NCI-H128 (cell line): Measurements from ENCODE around the gene DVL1.

Experiments
- DNase-seq: peaks from one replicate; lab custom pipeline; 2025; ENCODE audit not compliant: unreplicated experiment; lab: John Stamatoyannopoulos, UW

DVL1 gene

DNA sequence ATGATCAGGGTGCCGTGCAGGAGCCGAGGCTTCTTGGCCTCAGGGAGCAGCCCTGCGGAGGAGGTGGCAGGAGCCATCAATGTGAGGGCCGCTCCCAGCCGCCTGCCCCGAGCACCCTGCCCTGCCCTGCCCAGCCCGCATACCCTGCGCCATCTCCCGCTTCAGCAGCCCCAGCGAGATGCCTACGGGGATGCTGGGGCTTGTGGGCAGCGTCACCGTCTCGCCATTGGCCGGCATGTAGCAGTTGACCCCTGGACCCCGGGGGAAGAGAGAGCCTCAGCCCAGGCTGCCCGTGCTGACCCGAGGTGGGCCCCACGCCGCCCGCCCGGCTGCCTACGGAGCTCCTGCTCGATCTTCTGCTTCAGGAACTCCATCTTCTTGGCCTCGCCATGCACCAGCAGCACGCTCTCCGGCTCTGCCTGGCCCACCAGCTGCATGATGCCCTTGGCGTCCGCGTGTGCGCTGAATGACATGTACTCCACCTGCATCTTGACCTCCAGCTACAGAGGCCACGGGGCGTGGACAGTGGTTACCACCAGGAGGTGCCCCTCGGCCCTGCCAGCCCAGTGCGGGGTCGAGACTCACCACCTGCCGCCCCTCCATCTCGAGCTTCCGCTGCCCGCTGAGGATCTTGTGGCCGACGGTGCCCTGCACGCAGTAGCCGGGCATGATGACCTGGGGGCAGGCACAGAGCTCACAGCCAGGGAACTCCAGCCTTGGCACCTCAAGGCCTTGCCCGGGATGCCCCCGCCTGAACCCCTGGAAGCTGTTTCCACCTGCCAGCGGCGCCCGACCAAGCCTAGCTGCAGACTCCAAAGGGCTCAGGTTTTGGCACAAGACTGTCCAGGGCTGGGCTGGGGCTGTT is 36.5 kb downstream of the DVL1 start:
- DNase-seq, result no peak

GRCh38 chr1:1311107-1312104 is 37.8 kb downstream of the DVL1 start:
- DNase-seq, result no peak

DNA sequence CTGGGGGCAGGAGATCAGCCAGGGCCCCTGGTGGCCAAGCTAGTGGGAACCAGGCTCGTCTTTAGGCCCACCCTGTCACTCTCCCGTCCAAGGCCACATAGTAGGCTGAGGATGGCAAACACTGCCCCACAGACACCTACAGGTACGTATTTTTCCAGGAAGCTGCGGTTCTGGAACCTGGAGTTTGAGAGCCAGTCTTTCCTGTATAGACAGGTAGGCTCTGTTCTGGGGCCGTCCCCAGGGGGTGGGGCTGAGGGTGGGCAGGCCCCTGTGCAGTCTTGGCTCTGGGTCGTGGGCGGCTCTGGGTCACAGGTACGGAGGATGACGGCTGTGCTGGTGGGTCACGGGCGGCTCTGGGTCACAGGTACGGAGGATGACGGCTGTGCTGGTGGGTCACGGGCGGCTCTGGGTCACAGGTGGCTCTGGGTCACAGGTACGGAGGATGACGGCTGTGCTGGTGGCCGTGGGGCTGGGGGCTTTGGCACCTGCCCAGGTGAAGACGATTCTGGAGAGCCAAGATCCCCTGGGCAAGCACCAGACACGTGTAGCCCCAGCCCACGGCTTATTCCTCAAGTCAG is 38.7 kb downstream of the DVL1 start:
- no peak for DNase-seq

DNA sequence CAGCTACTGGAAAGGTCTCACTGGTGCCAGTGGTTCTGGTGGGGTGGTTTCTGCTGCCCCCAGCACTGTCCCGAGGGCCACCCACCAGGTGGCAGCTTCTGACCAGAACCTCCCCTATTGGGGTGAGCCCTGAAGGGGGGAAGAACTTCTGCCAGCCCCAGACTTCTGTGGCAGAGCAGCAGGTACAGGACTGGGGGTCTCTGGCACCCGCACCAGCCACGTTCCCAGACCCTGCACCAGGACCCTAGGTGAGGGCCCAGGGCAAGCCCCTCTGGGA is 39.2 kb downstream of the DVL1 start:
- DNase-seq, result no peak

DNA sequence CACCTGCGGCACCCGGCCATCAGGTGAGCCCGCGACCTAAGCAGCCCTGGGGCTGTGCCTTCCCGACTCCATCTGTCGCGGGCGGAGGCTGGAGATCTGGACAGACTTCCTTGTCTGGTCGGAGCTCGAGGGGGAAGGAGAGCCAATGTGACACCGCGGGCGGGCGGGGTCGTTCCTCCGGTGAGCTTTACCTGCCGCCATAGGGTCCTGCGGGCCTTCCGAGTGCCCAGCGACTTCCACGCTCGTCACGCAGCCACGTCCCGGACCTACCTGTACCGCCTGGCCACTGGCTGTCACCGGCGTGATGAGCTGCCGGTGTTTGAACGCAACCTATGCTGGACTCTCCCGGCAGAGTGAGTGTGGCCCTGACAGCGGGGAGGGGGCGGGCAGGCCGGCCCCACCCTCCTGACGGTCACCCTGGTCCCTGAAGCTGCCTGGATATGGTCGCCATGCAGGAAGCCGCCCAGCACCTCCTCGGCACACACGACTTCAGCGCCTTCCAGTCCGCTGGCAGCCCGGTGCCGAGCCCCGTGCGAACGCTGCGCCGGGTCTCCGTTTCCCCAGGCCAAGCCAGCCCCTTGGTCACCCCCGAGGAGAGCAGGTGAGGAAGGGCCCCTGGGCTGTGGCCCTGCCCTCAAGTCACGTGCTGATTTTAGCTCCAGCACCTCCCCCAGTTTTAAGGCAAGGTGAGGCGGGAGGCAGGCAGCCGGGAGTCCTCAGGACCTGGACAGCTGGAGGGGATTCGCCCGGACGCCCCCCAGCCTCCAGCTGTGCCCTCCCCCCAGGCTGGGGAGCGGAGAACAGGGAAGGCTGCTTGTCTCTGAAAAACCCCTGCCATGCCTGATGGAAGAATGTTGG is 39.7 kb downstream of the DVL1 start:
- DNase-seq, result no peak

- no peak for DNase-seq
Measured at GRCh38 chr1:1308756-1309250, 40.4 kb downstream of the DVL1 start.

DNA sequence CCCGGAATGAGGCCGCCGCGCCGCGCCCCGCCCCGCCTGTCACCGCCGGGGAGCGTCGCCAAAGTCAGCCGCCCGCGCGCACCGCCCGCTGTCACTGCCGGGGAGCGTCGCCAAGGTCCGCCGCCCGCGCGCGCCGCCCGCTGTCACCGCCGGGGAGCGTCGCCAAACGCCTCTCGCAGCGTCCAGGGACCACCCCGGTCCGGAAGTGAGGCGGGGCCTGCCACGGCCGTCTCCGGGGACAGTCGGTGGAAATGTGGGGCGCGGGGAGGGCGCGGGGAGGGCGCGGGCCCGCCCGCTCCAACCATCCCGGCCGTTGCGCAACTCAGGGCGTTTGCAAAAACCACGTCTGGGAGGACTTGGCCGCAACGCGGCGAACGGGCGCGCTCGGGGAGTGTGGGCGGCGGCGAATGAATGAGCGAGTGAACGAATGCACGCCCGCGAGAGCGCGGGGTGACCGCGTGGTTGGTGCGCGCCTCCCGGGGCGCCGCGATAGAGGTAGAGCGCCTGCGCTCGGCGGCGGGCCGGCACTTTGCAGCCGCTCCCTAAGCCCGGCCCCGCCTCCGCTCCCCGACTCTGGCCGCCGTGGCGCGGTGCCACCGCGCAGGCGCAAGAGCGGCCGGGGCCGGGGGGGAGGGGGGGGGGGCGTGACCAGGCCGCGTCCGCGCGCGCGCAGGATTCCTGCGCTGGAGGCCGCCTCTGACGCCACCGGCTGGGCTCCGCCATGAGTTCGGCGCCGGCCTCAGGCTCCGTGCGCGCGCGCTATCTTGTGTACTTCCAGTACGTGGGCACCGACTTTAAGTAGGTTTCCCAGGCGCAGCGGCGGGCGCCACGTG is 41.1 kb downstream of the DVL1 start, which contains the start of the genes ACAP3 and PUSL1:
Gene ACAP3 (minus strand): TSS at position 8 of the 833 bp plus-strand sequence. CDS start 115 bp downstream, outside the sequence.
Gene PUSL1 (plus strand): TSS at position 675 of the 833 bp plus-strand sequence. CDS start 47 bp downstream, at position 722.
- DNase-seq, result peak; percentile 77

DNA sequence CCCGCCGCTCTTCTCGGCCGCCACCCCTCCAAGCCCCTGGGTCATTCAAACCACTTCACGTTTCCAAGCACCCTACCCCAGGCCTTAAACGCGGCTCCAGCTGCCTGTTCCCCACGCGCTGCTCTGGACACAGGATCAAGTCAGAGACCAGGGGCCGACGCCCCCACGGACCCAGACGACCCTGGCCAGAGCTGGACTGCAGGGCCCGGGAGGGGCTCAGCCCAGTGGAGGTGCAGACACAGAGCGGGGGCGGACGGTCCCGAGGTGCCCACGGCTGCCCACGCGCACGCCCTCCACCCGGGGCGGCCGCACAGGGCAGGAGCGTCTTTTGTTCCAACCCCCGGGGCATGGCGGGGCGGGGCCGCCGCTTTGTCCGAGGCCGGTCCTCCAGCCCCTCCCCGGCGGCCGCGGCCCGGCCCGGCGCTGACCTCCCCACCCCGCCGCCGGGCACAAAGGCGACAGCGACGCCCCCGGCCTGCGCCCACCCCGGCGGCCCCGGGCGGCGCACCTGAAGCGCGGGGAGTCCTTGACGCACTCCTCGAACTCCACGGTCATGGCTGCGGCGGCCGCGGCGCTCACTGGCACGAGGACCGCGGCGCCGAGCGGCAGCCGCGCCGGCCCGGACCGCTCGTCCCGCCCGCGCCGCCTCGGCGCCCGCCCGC is 41.8 kb downstream of the DVL1 start:
- no peak for DNase-seq

DNA sequence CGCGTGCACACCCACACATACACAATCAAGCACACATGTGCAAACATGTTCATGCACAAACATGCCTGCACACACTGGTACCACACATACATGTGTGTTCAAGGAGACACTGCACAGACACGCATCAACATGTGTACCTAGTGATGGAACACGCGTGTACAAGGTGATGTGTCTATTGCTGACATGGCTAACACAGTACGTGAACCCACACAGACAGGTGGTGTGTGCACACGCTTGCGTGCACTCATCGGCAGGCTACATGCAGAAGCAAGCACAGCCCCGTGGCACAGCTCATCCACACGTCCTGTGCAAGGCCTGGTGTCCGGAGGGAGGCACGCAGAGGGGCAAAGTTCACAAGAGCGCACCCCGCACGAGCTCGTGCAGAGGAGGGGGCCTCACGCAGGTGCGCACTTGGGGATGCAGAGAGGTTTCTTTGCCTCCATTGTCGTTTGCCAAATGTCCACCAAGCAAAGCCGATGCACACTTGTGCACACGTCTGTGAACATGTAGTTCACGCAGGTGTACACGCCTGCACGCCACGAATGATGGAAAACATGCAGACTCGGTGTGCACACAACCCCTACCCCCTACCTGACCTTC is 42.5 kb downstream of the DVL1 start:
- no peak for DNase-seq

DNA sequence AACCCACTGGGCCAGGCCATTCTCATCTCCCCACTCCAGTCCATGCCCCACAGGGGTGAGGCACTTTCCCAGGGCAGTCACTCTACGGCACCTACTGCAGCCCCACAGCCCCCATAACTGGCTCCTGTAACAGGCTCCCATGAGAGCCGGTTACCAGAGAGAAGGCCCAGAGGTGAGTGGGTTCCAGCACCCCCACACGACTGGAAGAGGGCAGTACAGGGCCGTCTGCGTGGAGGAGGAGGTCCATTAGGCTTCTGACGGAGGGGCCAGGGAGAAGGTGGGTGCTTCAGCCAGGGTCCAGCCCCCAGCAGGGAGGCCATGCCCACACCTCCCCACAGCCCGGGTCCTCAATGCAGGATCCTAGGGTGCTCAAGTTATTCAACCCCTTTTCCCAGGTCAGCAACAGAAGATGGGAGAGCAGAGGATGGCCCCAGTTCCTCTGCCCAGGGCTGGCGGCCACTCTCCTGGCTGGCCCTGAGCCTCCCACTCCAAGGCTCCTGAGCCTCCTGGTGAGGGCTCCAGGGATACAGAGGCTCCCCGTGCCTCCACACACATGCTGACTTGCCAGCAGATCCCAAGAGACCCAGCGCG is 43.1 kb downstream of the DVL1 start:
- DNase-seq, result no peak

- DNase-seq, result no peak
Measured at GRCh38 chr1:1305300-1306069, 43.7 kb downstream of the DVL1 start.

- DNase-seq, result peak; percentile 51
Measured at GRCh38 chr1:1304331-1305299, 44.6 kb downstream of the DVL1 start.

DNA sequence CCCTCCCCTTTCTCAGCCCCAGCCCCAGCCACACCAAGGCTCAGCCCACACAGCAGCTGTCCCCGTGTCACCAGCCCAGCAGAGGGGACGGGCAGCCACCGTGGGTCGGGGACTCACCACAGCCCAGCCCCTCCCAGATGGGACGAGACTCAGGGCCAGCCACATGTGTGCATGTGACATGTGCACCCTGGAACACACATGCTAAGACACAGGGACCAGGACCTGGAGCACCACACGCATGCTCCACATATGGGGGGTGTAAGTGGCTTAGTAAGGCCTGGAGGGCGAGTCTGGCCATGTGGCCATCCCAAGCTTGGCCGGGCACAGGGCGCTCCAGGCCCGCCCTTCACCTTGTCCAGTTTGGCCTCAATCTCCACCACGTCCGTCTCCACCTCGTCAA is 45.5 kb downstream of the DVL1 start:
- no peak for DNase-seq

GRCh38 chr1:1302951-1303509 is 46.2 kb downstream of the DVL1 start:
- DNase-seq, result no peak

DNA sequence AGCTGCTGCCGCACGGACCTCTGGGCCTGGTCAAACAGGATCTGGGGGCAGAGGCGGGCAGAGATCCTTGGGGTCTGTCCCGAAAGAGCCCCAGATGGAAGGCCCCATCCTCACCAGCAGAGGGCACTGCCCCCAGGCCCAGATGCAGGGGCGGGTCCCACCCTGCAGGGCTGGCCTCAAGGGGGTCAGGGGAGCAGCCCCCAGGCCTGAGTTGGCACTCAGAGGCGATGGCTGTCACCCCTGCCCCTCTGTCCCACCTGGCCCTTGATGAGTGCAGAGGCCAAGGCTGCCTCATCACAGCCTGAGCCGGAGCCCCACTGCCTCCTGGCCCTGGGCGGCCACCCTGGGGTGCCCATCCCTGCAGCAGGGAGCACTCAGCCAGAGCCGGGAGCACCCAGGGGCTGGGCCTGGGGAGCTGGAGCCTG is 47.2 kb downstream of the DVL1 start:
- no peak for DNase-seq

- no peak for DNase-seq
Measured at GRCh38 chr1:1300352-1300739, 48.9 kb downstream of the DVL1 start.
